Natural killer cell (primary cell): ENCODE measurements around the gene ADAMTSL5. TPM values are rescaled to one million over a fixed set of nuclear protein-coding genes. Genes with fewer than 3 reads are reported as not detected.

Experiments used
- ATAC-seq, 3 donors: fragments of 150-1000 bp in 2 of 3; fragments of 200-7000 bp in 1 of 3; cut with Tn5 transposase; 1 replicate in 1 of 3; 2 replicates in 2 of 3; pipeline ENCODE4 v1.10.0; 2021; ENCODE audit warnings: mild to moderate bottlenecking in 2 of 3, moderate library complexity in 2 of 3
- DNase-seq, 2 donors: peaks; one replicate each; pipeline versions ENCODE4 v3.0.0 to v3.0.0-alpha.2; 2013 to 2021; ENCODE audit warnings: mixed read lengths in 1 of 2
- H3K27ac ChIP-seq: one replicate; pipeline ENCODE4 v1.5.1; 2013; ENCODE audit warnings: mild to moderate bottlenecking, low read length
- H3K27me3 ChIP-seq: one replicate; pipeline ENCODE4 v1.6.1; 2013; ENCODE audit warnings: low read length; ENCODE audit not compliant: control insufficient read depth, insufficient read depth
- H3K36me3 ChIP-seq: one replicate; pipeline ENCODE4 v1.6.1; 2013; ENCODE audit warnings: low read length; ENCODE audit not compliant: control insufficient read depth, insufficient read depth
- H3K4me1 ChIP-seq: one replicate; pipeline ENCODE4 v1.6.1; 2013; ENCODE audit warnings: low read length; ENCODE audit not compliant: control insufficient read depth, insufficient read depth
- H3K4me3 ChIP-seq: one replicate; pipeline ENCODE4 v1.5.1; 2013; ENCODE audit warnings: low read length
- H3K9me3 ChIP-seq: one replicate; pipeline ENCODE4 v1.6.1; 2013; ENCODE audit warnings: low read length; ENCODE audit not compliant: control insufficient read depth, insufficient read depth
- H3K27ac Mint-ChIP-seq, 2 donors: one replicate each; pipeline ENCODE4 v1.8.0; 2022; ENCODE audit warnings: mild to moderate bottlenecking in 2 of 2, mixed read lengths in 2 of 2, moderate library complexity in 1 of 2
- H3K27me3 Mint-ChIP-seq, 2 donors: one replicate each; pipeline ENCODE4 v1.8.0; 2022; ENCODE audit warnings: low read depth in 2 of 2, mixed read lengths in 2 of 2
- H3K36me3 Mint-ChIP-seq: one replicate; pipeline ENCODE4 v1.8.0; 2022; ENCODE audit warnings: mixed read lengths
- H3K4me1 Mint-ChIP-seq, 2 donors: one replicate each; pipeline ENCODE4 v1.8.0; 2022; ENCODE audit warnings: mixed read lengths in 2 of 2
- H3K4me3 Mint-ChIP-seq: one replicate; pipeline ENCODE4 v1.8.0; 2022; ENCODE audit warnings: mild to moderate bottlenecking, moderate library complexity, mixed read lengths
- H3K9me3 Mint-ChIP-seq, 2 donors: one replicate each; pipeline ENCODE4 v1.8.0; 2022; ENCODE audit warnings: mixed read lengths in 2 of 2
- WGBS: methylation state at CpG from one replicate; pipeline ENCODE4 v1.1.7; 2013; ENCODE audit warnings: missing lambda C conversion rate; ENCODE audit not compliant: insufficient coverage; 5-methylcytosine and 5-hydroxymethylcytosine counted together
- intact Hi-C: fragments of 100-400 bp; cut with micrococcal nuclease; formaldehyde crosslinking; loops from one replicate; pipeline ENCODE4 v1.14.2; 2022
- total RNA-seq, 4 donors: library from RNA; stranded (reverse); fragments of 120-200 nt in 1 of 4; gene quantifications; one replicate each; pipeline versions ENCODE4 v1.2.3 to v1.2.4, GENCODE V29; 2013 to 2022
- TF ChIP-seq, protein P1 (sequence below): fragments of 200-600 bp; IDR thresholded peaks from one replicate; pipeline ENCODE4 v1.8.0; 2022; ENCODE audit warnings: antibody characterized with exemption

ADAMTSL5 gene
- total RNA-seq, 3 donors from 2014 or later (not counting 1 experiment from before 2014, with no cell fraction given) = 0.70 to 2.5 (median 1.0) TPM

DNA sequence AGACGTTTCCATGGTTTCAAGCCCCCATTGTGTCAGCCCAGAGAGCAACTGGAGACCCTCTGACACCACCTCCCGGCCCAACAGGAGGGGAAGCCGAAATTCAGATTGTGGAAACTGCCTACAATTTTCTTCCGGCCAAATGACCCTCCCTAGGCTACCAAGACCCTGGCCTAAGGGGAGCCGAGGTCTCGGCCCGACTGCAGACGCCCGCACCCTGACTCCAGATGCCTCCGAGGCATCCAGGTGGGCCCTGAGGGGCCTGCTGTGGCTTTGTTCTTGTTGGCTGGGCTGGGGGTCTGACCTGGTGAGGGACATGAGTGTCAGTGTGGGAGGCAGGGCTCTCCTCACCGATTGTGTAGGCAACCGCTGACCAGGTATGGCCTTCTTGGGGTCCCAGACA is 45.7 kb upstream of the ADAMTSL5 start:
- no peaks in the 10 kb centered on the region for H3K9me3 ChIP-seq
- H3K27me3 ChIP-seq = no peaks in the 10 kb centered on the region
- H3K4me1 Mint-ChIP-seq = peaks cover 0 to 10% of the 10 kb centered on the region in 2 donors
- no peaks in the 10 kb centered on the region for H3K9me3 Mint-ChIP-seq
- H3K27me3 Mint-ChIP-seq = no peaks in the 10 kb centered on the region
- H3K36me3 Mint-ChIP-seq = no peaks in the 10 kb centered on the region
- H3K4me3 ChIP-seq = no peak overlapping the region
- TF ChIP-seq, protein P1, sequence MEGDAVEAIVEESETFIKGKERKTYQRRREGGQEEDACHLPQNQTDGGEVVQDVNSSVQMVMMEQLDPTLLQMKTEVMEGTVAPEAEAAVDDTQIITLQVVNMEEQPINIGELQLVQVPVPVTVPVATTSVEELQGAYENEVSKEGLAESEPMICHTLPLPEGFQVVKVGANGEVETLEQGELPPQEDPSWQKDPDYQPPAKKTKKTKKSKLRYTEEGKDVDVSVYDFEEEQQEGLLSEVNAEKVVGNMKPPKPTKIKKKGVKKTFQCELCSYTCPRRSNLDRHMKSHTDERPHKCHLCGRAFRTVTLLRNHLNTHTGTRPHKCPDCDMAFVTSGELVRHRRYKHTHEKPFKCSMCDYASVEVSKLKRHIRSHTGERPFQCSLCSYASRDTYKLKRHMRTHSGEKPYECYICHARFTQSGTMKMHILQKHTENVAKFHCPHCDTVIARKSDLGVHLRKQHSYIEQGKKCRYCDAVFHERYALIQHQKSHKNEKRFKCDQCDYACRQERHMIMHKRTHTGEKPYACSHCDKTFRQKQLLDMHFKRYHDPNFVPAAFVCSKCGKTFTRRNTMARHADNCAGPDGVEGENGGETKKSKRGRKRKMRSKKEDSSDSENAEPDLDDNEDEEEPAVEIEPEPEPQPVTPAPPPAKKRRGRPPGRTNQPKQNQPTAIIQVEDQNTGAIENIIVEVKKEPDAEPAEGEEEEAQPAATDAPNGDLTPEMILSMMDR = no peak
- no peak overlapping the region for H3K4me3 Mint-ChIP-seq
- 90% methylated on average over 10 of the region's 12 CpGs for WGBS
- DNase-seq = no peak
- no peak overlapping the region for H3K27ac Mint-ChIP-seq
- H3K27ac ChIP-seq = no peak overlapping the region
- ATAC-seq = no peak
- intact Hi-C loops = no loop called here
- H3K36me3 ChIP-seq = no peaks in the 10 kb centered on the region
- no peaks in the 10 kb centered on the region for H3K4me1 ChIP-seq

DNA sequence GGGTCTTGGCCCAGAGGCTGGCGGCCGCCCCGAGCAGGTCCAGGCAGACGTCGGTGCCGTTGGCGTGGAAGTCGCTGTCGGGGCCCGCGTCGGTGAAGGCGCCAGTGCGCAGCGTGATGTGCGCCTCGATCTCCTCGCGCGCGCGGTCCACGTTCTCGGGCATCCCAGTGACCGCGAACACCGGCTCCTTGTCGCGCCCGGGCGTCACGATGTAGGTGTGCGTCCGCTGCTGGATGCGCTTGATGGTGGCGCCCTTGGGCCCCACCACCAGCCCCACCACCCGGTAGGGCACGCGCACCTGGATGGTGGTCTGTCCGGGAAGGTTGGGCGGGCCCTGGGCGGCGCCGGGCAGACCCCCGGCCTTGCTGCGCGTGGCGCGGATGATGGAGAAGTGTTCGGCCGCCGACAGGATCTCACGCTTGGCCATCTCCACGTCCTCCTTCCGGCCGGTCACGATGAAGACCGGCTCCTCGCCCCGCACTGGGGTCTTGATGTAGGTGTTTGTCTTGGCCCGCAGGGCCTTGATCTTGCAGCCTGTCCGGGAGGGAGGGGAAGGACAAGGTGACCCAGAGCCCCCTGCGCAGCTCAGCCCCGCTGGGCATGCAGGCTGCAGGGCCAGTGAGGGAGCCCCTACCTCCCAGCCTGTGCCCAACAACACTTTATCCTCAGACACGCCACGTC is 43.7 kb upstream of the ADAMTSL5 start:
- Mint-ChIP-seq H3K4me1 (peaks cover 0 to 10% of the 10 kb centered on the region in 2 donors), H3K27ac (no peak overlapping the region), H3K36me3 (no peaks in the 10 kb centered on the region), H3K27me3 (peaks cover 0 to 3% of the 10 kb centered on the region in 2 donors), H3K9me3 (no peaks in the 10 kb centered on the region), H3K4me3 (no peak overlapping the region)
- no peaks in the 10 kb centered on the region for H3K27me3 ChIP-seq
- no peak overlapping the region for H3K27ac ChIP-seq
- no peaks in the 10 kb centered on the region for H3K36me3 ChIP-seq
- DNase-seq = no peak
- intact Hi-C loops = no loop called here
- TF ChIP-seq, protein P1 = no peak
- 98% methylated on average over 65 of the region's 66 CpGs for WGBS
- H3K4me1 ChIP-seq = no peaks in the 10 kb centered on the region
- no peak overlapping the region for H3K4me3 ChIP-seq
- ATAC-seq = no peak
- no peaks in the 10 kb centered on the region for H3K9me3 ChIP-seq

DNA sequence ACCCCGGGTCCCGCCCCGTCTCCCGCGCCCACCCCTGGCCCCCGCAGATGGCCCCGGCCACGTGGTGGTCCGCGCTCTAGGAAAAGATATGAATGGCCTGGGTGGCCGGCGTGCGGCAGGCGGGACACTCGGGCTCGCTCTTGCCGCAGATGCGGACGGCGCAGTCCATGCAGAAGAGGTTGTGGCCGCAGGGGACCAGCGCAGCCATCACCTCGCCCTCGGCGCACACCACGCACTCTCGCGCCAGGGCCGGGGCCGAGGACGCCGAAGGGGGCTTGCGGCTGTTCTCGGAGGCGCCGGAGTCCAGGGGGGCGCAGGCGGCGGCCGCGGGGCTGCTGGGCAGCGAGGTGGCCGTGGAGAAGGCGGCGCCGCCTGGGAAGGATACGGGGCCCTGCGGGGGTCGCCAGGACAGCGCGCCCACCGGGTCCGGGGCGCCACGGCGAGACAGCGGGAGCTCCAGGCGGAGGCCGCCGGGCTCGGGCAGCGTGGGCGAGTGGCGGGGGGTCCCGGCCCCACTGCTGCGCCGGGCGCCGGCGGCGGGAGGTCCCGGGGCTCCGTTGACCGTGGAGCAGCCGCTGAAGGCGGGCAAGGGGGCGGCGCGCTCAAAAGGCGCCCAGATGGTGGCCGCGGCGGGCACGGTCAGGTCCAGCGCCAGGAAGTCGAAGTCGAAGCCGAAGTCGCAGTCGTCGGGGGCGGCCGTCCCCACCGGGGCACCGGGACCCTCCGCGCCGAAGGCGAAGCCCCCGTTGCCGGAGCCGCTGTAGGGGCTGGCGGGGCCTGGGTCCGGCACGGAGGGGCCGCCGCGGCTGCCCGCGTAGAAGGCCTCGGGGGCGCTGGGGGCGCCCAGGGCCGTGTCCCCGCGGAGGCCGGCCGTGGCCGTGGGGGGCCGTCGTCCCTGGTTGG is 42.9 kb upstream of the ADAMTSL5 start:
- no peak overlapping the region for H3K4me3 ChIP-seq
- no peaks in the 10 kb centered on the region for H3K36me3 Mint-ChIP-seq
- H3K27me3 ChIP-seq = no peaks in the 10 kb centered on the region
- H3K4me3 Mint-ChIP-seq = no peak overlapping the region
- H3K27me3 Mint-ChIP-seq = peaks cover 0 to 3% of the 10 kb centered on the region in 2 donors
- H3K27ac ChIP-seq = no peak overlapping the region
- H3K4me1 Mint-ChIP-seq = peaks cover 0 to 8% of the 10 kb centered on the region in 2 donors
- TF ChIP-seq, protein P1 = no peak
- no peaks in the 10 kb centered on the region for H3K9me3 Mint-ChIP-seq
- no peaks in the 10 kb centered on the region for H3K9me3 ChIP-seq
- H3K4me1 ChIP-seq = no peaks in the 10 kb centered on the region
- DNase-seq (no peak), ATAC-seq (no peak)
- intact Hi-C loops = no loop called here
- no peaks in the 10 kb centered on the region for H3K36me3 ChIP-seq
- no peak overlapping the region for H3K27ac Mint-ChIP-seq
- 98% methylated on average over 121 of the region's 121 CpGs for WGBS
